ENCODE measurements around the gene VPS13D. TPM values are rescaled to one million over a fixed set of nuclear protein-coding genes. Genes with fewer than 3 reads are reported as not detected.
"Not testable (repeated sequence)": the region's sequence is repeated elsewhere in the genome, so short reads cannot be mapped to it uniquely, and the experiment has no call there.

VPS13D gene
- total RNA-seq, 3 donors from 2014 or later = 24.0 to 26.6 (median 26.5) TPM

DNA sequence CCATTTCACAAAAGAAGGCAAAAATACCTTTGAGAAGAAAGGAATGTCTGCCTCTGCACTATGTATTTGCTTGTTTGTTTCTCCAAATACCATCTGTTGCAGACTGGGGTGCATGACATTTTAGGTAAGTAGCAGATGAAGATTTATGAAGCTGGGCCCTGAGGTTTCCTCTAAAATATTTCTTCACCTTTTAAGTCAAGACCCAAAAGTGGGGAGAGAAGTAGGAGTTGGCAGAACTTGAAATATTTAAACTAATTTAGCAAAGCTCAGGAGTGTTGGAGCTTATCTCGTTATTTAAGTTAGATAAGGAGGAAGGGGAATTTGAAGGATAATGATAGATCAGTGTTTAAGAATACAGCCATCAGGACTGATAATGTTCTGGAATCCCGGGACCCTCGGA lies 235.3 kb downstream of the VPS13D start:
- Mint-ChIP-seq H3K36me3 (ENCODE audit: insufficient read depth) (peaks cover 43% of the 10 kb centered on the region), H3K4me3 (no peak overlapping the region), H3K9me3 (no peaks in the 10 kb centered on the region), H3K4me1 (ENCODE audit: low read depth) (peaks cover 20% of the 10 kb centered on the region), H3K27me3 (ENCODE audit: low read depth) (no peaks in the 10 kb centered on the region)
- DNase-seq (no peak), ATAC-seq (no peak)

GRCh38 chr1:12466816-12467215 lies 237.0 kb downstream of the VPS13D start:
- peaks cover 34% of the 10 kb centered on the region for H3K36me3 Mint-ChIP-seq (ENCODE audit: insufficient read depth)
- H3K27me3 Mint-ChIP-seq (ENCODE audit: low read depth) = no peaks in the 10 kb centered on the region
- H3K9me3 Mint-ChIP-seq = no peaks in the 10 kb centered on the region
- ATAC-seq = no peak
- H3K4me1 Mint-ChIP-seq (ENCODE audit: low read depth) = peaks cover 30% of the 10 kb centered on the region
- no peak overlapping the region for H3K4me3 Mint-ChIP-seq
- no peak for DNase-seq

DNA sequence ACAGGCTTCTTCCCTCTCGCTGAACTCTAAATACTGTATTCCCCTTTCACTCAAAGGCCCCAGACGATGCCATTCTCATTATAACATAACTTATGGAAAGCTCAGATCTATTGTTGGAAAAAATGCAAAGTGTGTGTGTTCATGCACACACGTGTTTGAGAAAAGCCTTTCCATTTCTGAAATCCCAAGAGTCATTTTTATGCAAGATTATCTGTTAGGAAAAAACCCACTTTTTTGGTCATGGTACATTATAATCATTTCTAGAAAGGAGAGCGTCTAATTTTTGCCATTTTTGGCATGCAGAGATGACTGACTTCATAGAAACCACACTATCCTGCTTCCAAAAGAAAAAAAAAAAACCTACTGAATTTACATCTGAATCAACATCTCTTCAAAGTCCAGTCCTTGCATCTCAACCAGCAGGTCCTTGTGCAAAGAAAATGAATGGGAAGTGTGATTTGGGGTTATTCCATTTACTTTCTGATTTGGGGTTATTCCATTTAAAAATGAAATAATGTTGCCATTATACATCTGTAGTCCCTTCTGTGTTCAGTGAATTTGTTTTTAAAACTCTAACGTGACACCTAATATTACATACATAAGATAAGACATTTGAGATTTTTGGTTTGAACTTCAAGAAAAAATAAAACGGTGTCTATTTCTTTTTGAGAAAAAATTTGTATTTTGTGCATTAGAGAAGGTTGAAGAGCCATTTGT lies 237.9 kb downstream of the VPS13D start:
- no peaks in the 10 kb centered on the region for H3K27me3 Mint-ChIP-seq (ENCODE audit: low read depth)
- peaks cover 28% of the 10 kb centered on the region for H3K36me3 Mint-ChIP-seq (ENCODE audit: insufficient read depth)
- no peak overlapping the region for H3K4me3 Mint-ChIP-seq
- peaks cover 36% of the 10 kb centered on the region for H3K4me1 Mint-ChIP-seq (ENCODE audit: low read depth)
- no peaks in the 10 kb centered on the region for H3K9me3 Mint-ChIP-seq
- no peak for ATAC-seq
- DNase-seq = no peak

- Mint-ChIP-seq H3K4me3 (no peak overlapping the region), H3K4me1 (ENCODE audit: low read depth) (peaks cover 42% of the 10 kb centered on the region), H3K36me3 (ENCODE audit: insufficient read depth) (peaks cover 22% of the 10 kb centered on the region)
Measured at GRCh38 chr1:12468323-12468722, 238.5 kb downstream of the VPS13D start.

GRCh38 chr1:12469493-12469892 lies 239.7 kb downstream of the VPS13D start:
- H3K4me3 Mint-ChIP-seq = no peak overlapping the region
- no peaks in the 10 kb centered on the region for H3K9me3 Mint-ChIP-seq
- no peak for DNase-seq
- peaks cover 20% of the 10 kb centered on the region for H3K36me3 Mint-ChIP-seq (ENCODE audit: insufficient read depth)
- no peaks in the 10 kb centered on the region for H3K27me3 Mint-ChIP-seq (ENCODE audit: low read depth)
- no peak for ATAC-seq
- peaks cover 54% of the 10 kb centered on the region for H3K4me1 Mint-ChIP-seq (ENCODE audit: low read depth)

More at GRCh38 chr1:12468323-12468722, 238.5 kb downstream of the VPS13D start:
- no peaks in the 10 kb centered on the region for H3K27me3 Mint-ChIP-seq (ENCODE audit: low read depth)
- DNase-seq (no peak), ATAC-seq (no peak)
- H3K9me3 Mint-ChIP-seq = no peaks in the 10 kb centered on the region

DNA sequence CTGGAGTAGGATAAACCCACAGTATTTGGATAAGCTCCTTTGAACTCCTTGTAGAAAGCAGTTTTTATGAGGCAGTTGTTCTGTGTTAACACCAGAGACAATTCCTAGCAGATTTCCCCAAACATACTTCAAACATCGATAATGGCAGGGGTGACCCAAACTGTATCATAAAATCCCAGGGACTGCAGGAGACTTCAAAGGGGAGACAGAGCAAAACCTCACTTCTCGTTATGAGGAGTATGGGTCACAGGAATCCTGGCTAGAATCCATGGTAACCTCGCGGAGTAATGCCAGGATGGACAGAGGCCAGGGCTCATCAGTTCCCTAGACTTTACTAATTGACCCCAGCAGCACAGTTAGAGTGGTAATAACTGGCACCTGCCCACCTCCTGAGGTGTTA lies 240.2 kb downstream of the VPS13D start:
- DNase-seq (no peak), ATAC-seq (no peak)
- Mint-ChIP-seq H3K36me3 (ENCODE audit: insufficient read depth) (peaks cover 16% of the 10 kb centered on the region), H3K4me1 (ENCODE audit: low read depth) (peaks cover 59% of the 10 kb centered on the region), H3K9me3 (no peaks in the 10 kb centered on the region), H3K4me3 (no peak overlapping the region), H3K27me3 (ENCODE audit: low read depth) (no peaks in the 10 kb centered on the region)

DNA sequence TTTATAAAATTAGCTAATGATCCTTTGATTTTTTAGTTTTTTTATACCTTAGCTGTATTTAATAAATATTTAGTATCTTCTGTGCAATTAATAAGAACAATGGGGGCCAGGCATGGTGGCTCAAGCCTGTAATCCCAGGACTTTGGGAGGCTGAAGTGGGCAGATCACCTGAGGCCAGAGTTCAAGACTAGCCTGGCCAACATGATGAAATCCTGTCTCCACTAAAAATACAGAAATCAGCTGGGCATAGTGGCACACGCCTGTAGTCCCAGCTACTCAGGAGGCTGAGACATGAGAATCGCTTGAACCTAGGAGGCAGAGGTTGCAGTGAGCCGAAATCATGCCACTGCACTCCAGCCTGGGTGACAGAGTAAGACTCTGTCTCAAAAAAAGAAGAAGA lies 241.1 kb downstream of the VPS13D start:
- H3K36me3 Mint-ChIP-seq (ENCODE audit: insufficient read depth) = peaks cover 13% of the 10 kb centered on the region
- not testable (repeated sequence) for H3K4me3 Mint-ChIP-seq; ATAC-seq; H3K9me3 Mint-ChIP-seq; H3K27me3 Mint-ChIP-seq (ENCODE audit: low read depth); DNase-seq
- peaks cover 68% of the 10 kb centered on the region for H3K4me1 Mint-ChIP-seq (ENCODE audit: low read depth)

- no peak for DNase-seq
- ATAC-seq = no peak
- no peaks in the 10 kb centered on the region for H3K27me3 Mint-ChIP-seq (ENCODE audit: low read depth)
- H3K36me3 Mint-ChIP-seq (ENCODE audit: insufficient read depth) = peaks cover 14% of the 10 kb centered on the region
- H3K9me3 Mint-ChIP-seq = no peaks in the 10 kb centered on the region
- H3K4me1 Mint-ChIP-seq (ENCODE audit: low read depth) = peaks cover 79% of the 10 kb centered on the region
- H3K4me3 Mint-ChIP-seq = peak overlapping the region; percentile 66
Measured at GRCh38 chr1:12472156-12472797, 242.4 kb downstream of the VPS13D start.

DNA sequence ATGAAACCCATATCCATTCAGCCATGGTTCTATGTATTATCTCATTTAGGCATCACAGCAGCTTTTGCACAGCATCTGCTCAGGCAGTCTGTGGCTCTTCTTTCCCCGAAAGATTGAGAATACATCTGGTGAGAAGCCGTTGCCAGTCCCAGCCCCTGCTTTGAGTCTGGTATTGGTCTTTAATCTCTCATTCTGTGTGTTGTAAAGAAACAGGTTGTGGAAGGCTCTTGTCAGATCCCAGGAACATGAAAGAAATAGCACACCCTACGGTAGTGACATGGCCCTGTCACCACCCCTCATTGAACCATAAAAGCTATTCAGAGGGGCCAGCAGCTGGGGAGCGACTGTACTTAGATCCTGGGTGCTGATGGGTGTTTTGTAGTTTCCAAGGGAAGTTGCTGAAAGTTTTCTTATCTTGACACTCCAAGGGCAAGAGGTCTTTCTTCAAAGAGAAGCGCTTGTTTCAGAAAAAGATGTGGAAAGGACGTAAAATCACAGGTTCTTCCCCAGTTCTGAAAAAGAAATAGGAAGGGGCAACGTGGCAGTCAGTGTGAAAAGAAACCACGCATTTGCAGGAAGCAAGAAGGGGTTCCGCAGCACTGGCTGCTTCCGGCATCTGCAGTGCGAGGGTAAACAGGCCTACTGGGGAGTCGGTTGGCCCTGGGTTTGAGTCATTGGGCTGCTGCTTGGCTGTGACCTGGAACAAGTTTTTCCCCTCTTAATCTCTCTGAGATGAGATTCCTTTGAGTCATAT lies 243.1 kb downstream of the VPS13D start:
- H3K36me3 Mint-ChIP-seq (ENCODE audit: insufficient read depth) = peaks cover 9% of the 10 kb centered on the region
- peak; percentile 96 to 97 for ATAC-seq
- H3K4me3 Mint-ChIP-seq = peak overlapping the region; percentile 66
- H3K27me3 Mint-ChIP-seq (ENCODE audit: low read depth) = no peaks in the 10 kb centered on the region
- peak; percentile 74 for DNase-seq
- H3K9me3 Mint-ChIP-seq = no peaks in the 10 kb centered on the region
- H3K4me1 Mint-ChIP-seq (ENCODE audit: low read depth) = peaks cover 79% of the 10 kb centered on the region

DNA sequence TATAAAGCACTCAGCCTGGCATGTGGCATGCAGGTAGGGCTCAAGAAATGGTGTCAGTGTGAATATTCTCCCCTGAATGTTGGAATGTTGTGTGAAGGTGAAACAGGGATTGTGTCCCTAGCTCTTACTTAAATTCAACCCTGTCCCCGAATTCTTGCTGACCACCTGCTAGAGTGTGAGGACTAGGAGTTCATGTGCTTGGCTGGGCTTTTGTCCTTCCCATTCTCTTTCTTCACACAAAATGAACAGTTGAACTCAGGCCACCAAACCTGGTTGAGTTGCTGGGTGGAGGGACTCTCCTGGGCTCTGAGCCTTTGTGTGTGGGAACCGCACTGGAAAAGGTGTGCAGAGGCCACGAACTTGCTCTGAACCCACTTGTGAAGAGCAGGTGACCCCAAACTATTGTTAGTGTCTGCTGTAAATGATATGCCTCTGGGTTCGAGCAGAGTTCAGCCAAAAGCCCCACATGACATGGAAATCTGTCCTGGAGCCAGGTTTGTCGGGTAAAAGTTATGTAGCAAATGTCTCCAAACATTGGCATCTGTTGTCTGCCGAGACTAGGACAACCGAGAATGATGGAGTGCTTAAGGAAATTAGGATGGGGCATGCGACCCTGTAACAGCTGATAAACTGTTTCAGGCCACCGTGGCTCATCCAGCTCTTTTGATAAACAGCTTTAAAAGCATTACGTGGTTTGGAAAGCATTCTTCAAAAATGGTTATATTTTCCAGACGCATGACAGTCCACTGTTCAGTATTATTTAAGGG lies 243.9 kb downstream of the VPS13D start:
- DNase-seq (no peak), ATAC-seq (no peak)
- H3K4me1 Mint-ChIP-seq (ENCODE audit: low read depth) = peaks cover 81% of the 10 kb centered on the region
- peak overlapping the region; percentile 1 for H3K4me3 Mint-ChIP-seq
- H3K36me3 Mint-ChIP-seq (ENCODE audit: insufficient read depth) = peaks cover 8% of the 10 kb centered on the region
- no peaks in the 10 kb centered on the region for H3K27me3 Mint-ChIP-seq (ENCODE audit: low read depth)
- no peaks in the 10 kb centered on the region for H3K9me3 Mint-ChIP-seq

GRCh38 chr1:12475101-12475500 lies 245.3 kb downstream of the VPS13D start:
- DNase-seq = no peak
- H3K4me1 Mint-ChIP-seq (ENCODE audit: low read depth) = peaks cover 93% of the 10 kb centered on the region
- H3K9me3 Mint-ChIP-seq = no peaks in the 10 kb centered on the region
- ATAC-seq = no peak
- peaks cover 8% of the 10 kb centered on the region for H3K36me3 Mint-ChIP-seq (ENCODE audit: insufficient read depth)
- no peaks in the 10 kb centered on the region for H3K27me3 Mint-ChIP-seq (ENCODE audit: low read depth)
- H3K4me3 Mint-ChIP-seq = no peak overlapping the region

DNA sequence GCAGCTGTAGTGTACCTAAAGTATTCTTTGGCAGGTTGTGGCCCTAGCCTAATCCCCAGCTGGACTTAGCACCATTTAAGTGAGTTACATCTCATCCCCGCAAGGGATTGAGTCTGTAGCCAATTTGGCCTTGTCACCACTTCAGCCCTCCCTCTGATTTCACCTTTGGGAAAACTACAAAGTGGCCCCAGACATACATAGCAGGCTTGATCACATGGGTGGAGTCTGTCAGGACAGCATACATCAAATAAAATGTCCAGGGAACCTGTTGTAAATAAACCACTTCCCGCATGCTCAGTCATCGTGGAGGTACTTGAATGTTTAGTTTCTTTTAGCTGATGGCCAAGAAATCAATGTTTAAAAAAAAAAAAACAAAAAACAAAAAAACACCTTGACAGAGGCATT lies 245.7 kb downstream of the VPS13D start:
- H3K27me3 Mint-ChIP-seq (ENCODE audit: low read depth) = no peaks in the 10 kb centered on the region
- no peak for ATAC-seq
- no peak for DNase-seq

DNA sequence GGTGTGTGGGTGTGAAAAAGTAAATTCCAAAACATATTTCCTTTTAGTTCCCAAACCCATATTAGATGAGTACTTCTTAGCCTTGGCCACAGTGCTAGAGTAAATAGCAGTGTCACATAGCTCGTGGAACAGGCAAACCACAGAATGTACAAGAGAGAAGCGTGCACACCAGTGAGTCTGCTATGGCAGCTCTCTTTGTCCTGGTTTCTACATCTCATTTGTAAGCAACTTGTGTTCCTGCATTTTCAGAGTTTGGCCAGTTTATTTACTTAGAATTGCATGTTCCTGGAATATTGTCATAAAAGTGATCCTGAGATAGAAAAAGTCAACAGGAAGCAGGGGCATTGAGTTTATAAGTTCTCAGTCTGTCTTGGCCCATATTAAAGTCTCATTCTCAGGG lies 246.1 kb downstream of the VPS13D start:
- H3K9me3 Mint-ChIP-seq = no peaks in the 10 kb centered on the region
- H3K4me3 Mint-ChIP-seq = no peak overlapping the region
- H3K4me1 Mint-ChIP-seq (ENCODE audit: low read depth) = peaks cover 98% of the 10 kb centered on the region
- ATAC-seq = no peak
- no peak for DNase-seq
- H3K27me3 Mint-ChIP-seq (ENCODE audit: low read depth) = no peaks in the 10 kb centered on the region
- H3K36me3 Mint-ChIP-seq (ENCODE audit: insufficient read depth) = peaks cover 8% of the 10 kb centered on the region

More for the DNA sequence above, 245.7 kb downstream of the VPS13D start:
- peaks cover 8% of the 10 kb centered on the region for H3K36me3 Mint-ChIP-seq (ENCODE audit: insufficient read depth)
- no peak overlapping the region for H3K4me3 Mint-ChIP-seq
- H3K9me3 Mint-ChIP-seq = no peaks in the 10 kb centered on the region
- H3K4me1 Mint-ChIP-seq (ENCODE audit: low read depth) = peaks cover 95% of the 10 kb centered on the region

DNA sequence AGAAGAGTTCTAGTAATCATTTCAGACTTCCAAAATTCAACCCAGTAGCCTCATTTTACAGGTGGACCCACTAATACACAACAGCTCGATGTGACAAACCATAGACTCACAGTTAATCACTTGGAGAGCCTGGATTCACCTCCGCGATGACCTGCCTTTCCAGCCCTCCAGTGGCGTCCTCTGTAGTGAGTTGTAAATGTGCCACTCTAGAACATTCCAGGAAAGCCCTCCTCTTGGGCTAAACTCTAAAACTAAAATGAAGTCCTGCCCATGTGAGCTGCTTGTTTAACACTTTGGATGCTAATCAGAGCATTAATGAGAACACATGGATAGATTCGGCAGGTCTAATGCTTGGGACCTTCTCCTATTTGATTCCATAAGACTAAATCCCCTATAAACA lies 247.5 kb downstream of the VPS13D start:
- Mint-ChIP-seq H3K4me3 (no peak overlapping the region), H3K27me3 (ENCODE audit: low read depth) (no peaks in the 10 kb centered on the region), H3K36me3 (ENCODE audit: insufficient read depth) (peaks cover 6% of the 10 kb centered on the region), H3K4me1 (ENCODE audit: low read depth) (peaks cover 98% of the 10 kb centered on the region), H3K9me3 (no peaks in the 10 kb centered on the region)
- ATAC-seq (no peak), DNase-seq (no peak)
